GM12878 (cell line): Measurements from ENCODE around the gene CD300H. TPM values are rescaled to one million over a fixed set of nuclear protein-coding genes. Genes with fewer than 3 reads are reported as not detected.

Experiments used
- ATAC-seq: fragments of 200-7000 bp; cut with Tn5 transposase; 3 replicates; pipeline ENCODE4 v1.9.1; 2020; ENCODE audit warnings: mild to moderate bottlenecking, moderate library complexity
- BruUV-seq: library from RNA; stranded (reverse); fragments of 400-500 nt; replicated peaks from 2 replicates; lab custom pipeline; 2021; lab: Mats Ljungman, UMichigan
- CTCF ChIA-PET: fragments of 300-600 bp; sonication (Branson Sonifier 250); formaldehyde crosslinking; extraction: SDS; loops from one replicate; lab custom pipeline; 2021; ENCODE audit warnings: inconsistent platforms; lab: Yijun Ruan, JAX
- POLR2A ChIA-PET: fragments of 350-600 bp; formaldehyde crosslinking; extraction: SDS; loops from one replicate; lab custom pipeline; 2021; ENCODE audit warnings: inconsistent platforms; lab: Charles Lee
- RAD21 ChIA-PET: fragments of 300-600 bp; sonication (Branson Sonifier 250); formaldehyde crosslinking; loops from one replicate; lab custom pipeline; 2023; ENCODE audit warnings: antibody characterized with exemption; ENCODE audit not compliant: unreplicated experiment; lab: Charles Lee
- SMC1A ChIA-PET: fragments of 300-600 bp; sonication (Branson Sonifier 250); formaldehyde crosslinking; loops from one replicate; lab custom pipeline; 2023; ENCODE audit not compliant: unreplicated experiment, uncharacterized antibody; lab: Charles Lee
- DNase-seq: peaks from one replicate; pipeline ENCODE4 v3.0.0-alpha.2; 2011; ENCODE audit warnings: low read depth, low spot score
- FAIRE-seq: peaks from 3 replicates; lab custom pipeline; 2011; peaks lifted over from hg19 to GRCh38; lab: Jason Lieb, UNC
- H2AFZ ChIP-seq: 2 replicates; pipeline ENCODE4 v1.6.0; 2011; ENCODE audit warnings: low read depth, low read length, control low read depth; ENCODE audit not compliant: control insufficient read depth
- H3K27ac ChIP-seq: 2 replicates; pipeline ENCODE4 v1.5.1; 2011; ENCODE audit warnings: control low read depth; ENCODE audit not compliant: control insufficient read depth, insufficient read depth
- H3K27me3 ChIP-seq, 2 experiments: replicated peaks in 1 of 2; 2 replicates each; pipeline versions ENCODE4 v1.6.0 to v1.6.1; 2011; ENCODE audit warnings: low read length in 1 of 2; ENCODE audit not compliant: control insufficient read depth in 2 of 2, insufficient read depth in 2 of 2
- H3K36me3 ChIP-seq, 2 experiments: 2 replicates each; pipeline ENCODE4 v1.5.1; 2011; ENCODE audit warnings: low read length in 1 of 2; ENCODE audit not compliant: control insufficient read depth in 2 of 2, insufficient read depth in 2 of 2
- H3K4me1 ChIP-seq: 2 replicates; pipeline ENCODE4 v1.6.1; 2011; ENCODE audit warnings: mild to moderate bottlenecking, low read length, moderate library complexity, mixed read lengths; ENCODE audit not compliant: control insufficient read depth, insufficient read depth
- H3K4me2 ChIP-seq: 2 replicates; pipeline ENCODE4 v1.6.0; 2011; ENCODE audit warnings: control low read depth; ENCODE audit not compliant: control insufficient read depth, insufficient read depth
- H3K4me3 ChIP-seq: fragments of 200-600 bp; sonication (generic); 2 replicates; pipeline ENCODE4 v1.5.1; 2016
- H3K79me2 ChIP-seq: 2 replicates; pipeline ENCODE4 v1.6.0; 2011; ENCODE audit warnings: low read length; ENCODE audit not compliant: control insufficient read depth, insufficient read depth
- H3K9ac ChIP-seq: 2 replicates; pipeline ENCODE4 v1.8.0; 2011; ENCODE audit warnings: low read length, control low read depth, mixed read lengths; ENCODE audit not compliant: control insufficient read depth, insufficient read depth
- H3K9me3 ChIP-seq: replicated peaks from 3 replicates; pipeline ENCODE4 v1.5.1; 2011; ENCODE audit warnings: mild to moderate bottlenecking, low read length; ENCODE audit not compliant: control insufficient read depth, insufficient read depth
- H4K20me1 ChIP-seq: 2 replicates; pipeline ENCODE4 v1.6.0; 2011; ENCODE audit not compliant: control insufficient read depth, insufficient read depth
- BCL11A ChIP-seq: IDR thresholded peaks from 2 replicates; pipeline ENCODE4 v1.6.1; 2011; ENCODE audit warnings: low read depth, low read length
- CHD4 ChIP-seq: fragments of 200-600 bp; sonication (generic); IDR thresholded peaks from 2 replicates; pipeline ENCODE4 v1.6.1; 2016; ENCODE audit warnings: mild to moderate bottlenecking
- HDAC6 ChIP-seq: fragments of 200-600 bp; sonication (generic); IDR thresholded peaks from one replicate; pipeline ENCODE4 v1.8.0; 2017; ENCODE audit warnings: antibody characterized with exemption; ENCODE audit not compliant: unreplicated experiment
- KAT2A ChIP-seq: conservative IDR thresholded peaks from 2 replicates; pipeline ENCODE4 v1.6.1; 2011; ENCODE audit warnings: low read depth, low read length; ENCODE audit not compliant: control insufficient read depth
- PAX5 ChIP-seq: IDR thresholded peaks from 2 replicates; pipeline ENCODE4 v1.6.1; 2011; ENCODE audit warnings: low read depth, low read length, borderline replicate concordance
- SREBF2 ChIP-seq: IDR thresholded peaks from 2 replicates; pipeline ENCODE4 v1.6.1; 2012; ENCODE audit warnings: mild to moderate bottlenecking, low read length
- TCF7 ChIP-seq: IDR thresholded peaks from 2 replicates; pipeline ENCODE4 v1.6.1; 2014; ENCODE audit warnings: antibody characterized with exemption, borderline replicate concordance
- WGBS: methylation state at CpG from one replicate; pipeline ENCODE4 v1.1.6; 2016; ENCODE audit warnings: low lambda C conversion rate; ENCODE audit not compliant: insufficient replicate concordance, insufficient coverage; ENCODE audit errors: missing lambda C conversion rate; 5-methylcytosine and 5-hydroxymethylcytosine counted together
- in situ Hi-C: fragments of 300-500 bp; cut with MboI; formaldehyde crosslinking; loops from 9 replicates; pipeline ENCODE4 v1.14.3; 2018; ENCODE audit warnings: mixed read lengths
- intact Hi-C: fragments of 100-400 bp; cut with micrococcal nuclease; formaldehyde crosslinking; loops from one replicate; pipeline ENCODE4 v1.14.2; 2022; ENCODE audit not compliant: unreplicated experiment
- polyA plus RNA-seq, 11 experiments: library from polyadenylated mRNA; depleted of rRNA in 4 of 11; unstranded in 6 of 11; stranded (reverse) in 5 of 11; fragments of >200 nt; fragmentation: Nextera tagmentation in 4 of 11; fragmentation: Illumina TruSeq in 1 of 11; extraction: Ambion mirVana in 4 of 11; extraction: Trizol in 1 of 11; gene quantifications; 1 replicate in 1 of 11; 2 replicates in 10 of 11; pipeline versions ENCODE4 v1.2.1 to v1.2.3, GENCODE V29; 2011 to 2016; ENCODE audit warnings: inconsistent platforms in 2 of 11, missing spikeins in 2 of 11, low read depth in 1 of 11
- total RNA-seq, 4 experiments: library from RNA; depleted of rRNA in 3 of 4; stranded (reverse); fragments of >200 nt in 3 of 4; fragmentation: Illumina TruSeq in 1 of 4; extraction: Trizol in 1 of 4; gene quantifications; 2 replicates each; pipeline versions ENCODE4 v1.2.1 to v1.2.3, GENCODE V29; 2013 to 2021
- TF ChIP-seq, protein P1 (sequence below): fragments of 150-350 bp; IDR thresholded peaks from 2 replicates; pipeline ENCODE4 v1.6.1; 2016; ENCODE audit warnings: low read depth, low read length

Gene CD300H
- total and polyA plus RNA-seq, 10 of the 15 experiments (the other 5 are each of a cell fraction or from before 2014, with no cell fraction given) = not detected

DNA sequence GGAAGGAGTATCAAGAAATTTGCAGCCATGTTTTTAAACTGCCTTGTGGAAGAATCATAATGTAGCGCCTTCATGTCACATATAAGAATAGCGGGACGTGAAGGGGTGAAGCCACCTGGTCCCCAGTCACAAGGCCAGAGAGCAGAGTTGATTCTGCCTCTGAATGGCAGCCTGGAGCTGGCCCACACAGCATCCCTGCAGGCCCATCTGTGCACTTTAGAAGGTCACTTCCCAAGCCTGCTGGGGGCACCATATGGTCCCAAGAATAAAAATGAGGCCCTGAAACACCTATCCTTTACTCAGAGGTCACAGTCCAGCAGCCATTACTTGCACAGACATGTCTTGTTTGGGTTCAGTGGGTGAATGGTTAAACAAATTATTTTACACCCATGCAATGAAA is 41.2 kb upstream of the CD300H start:
- Histone ChIP-seq H3K27me3 (peaks cover 2 to 3% of the 10 kb centered on the region in 2 experiments; a peak in 2 of 4 replicates), H2AFZ (no peak overlapping the region), H3K4me2 (no peak overlapping the region), H3K9me3 (no peaks in the 10 kb centered on the region; the same call in 2 of the 3 replicates), H3K27ac (no peak overlapping the region), H3K36me3 (no peaks in the 10 kb centered on the region), H3K79me2 (no peaks in the 10 kb centered on the region), H4K20me1 (no peaks in the 10 kb centered on the region; the same call in 1 of the 2 replicates), H3K4me1 (peaks cover 8% of the 10 kb centered on the region), H3K4me3 (no peak overlapping the region), H3K9ac (no peak overlapping the region)
- ChIA-PET CTCF (interaction anchor here (2.9 kb wide), 1 partner anchor 49 kb away, joined by 7 read pairs; no protein-coding TSS in a partner anchor), POLR2A (no interaction called here), SMC1A (no interaction called here), RAD21 (no interaction called here)
- no TSS peak for BruUV-seq
- DNase-seq (no peak), ATAC-seq (no peak), FAIRE-seq (no peak)
- WGBS = 38% methylated on average over 3 of the region's 3 CpGs
- in situ Hi-C loops = no loop called here
- intact Hi-C loops = no loop called here
- TF ChIP-seq CHD4 = no peak
- no peak for TF ChIP-seq BCL11A
- no peak for TF ChIP-seq SREBF2
- TF ChIP-seq KAT2A = no peak
- TF ChIP-seq TCF7 = no peak
- no peak for TF ChIP-seq HDAC6
- TF ChIP-seq PAX5 = no peak

DNA sequence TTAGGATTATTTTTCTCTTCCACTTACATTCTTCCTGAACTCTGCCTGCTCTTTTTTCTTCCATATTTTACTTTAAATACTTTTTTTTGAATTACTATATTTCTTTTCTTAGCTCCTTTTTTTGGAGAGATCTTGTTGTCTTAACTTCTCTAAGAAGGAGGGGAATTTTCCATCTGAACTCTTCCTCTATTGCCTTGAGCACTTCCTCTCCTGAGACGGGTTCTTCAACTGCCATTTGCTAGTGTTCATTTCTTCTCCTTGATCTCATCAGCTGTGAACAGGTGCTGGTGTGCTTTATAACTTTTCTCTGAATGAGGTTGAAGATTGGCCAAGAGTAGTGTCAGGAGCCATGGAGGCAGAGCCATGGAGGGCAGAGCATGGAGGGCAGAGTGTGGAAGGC is 39.9 kb upstream of the CD300H start:
- intact Hi-C loops = no loop called here
- BruUV-seq = no TSS peak
- Histone ChIP-seq H4K20me1 (no peaks in the 10 kb centered on the region; the same call in none of the 2 replicates), H2AFZ (no peak overlapping the region), H3K9ac (no peak overlapping the region), H3K79me2 (no peaks in the 10 kb centered on the region), H3K36me3 (no peaks in the 10 kb centered on the region), H3K9me3 (no peaks in the 10 kb centered on the region; the same call in 2 of the 3 replicates), H3K27me3 (peaks cover 2 to 3% of the 10 kb centered on the region in 2 experiments; a peak in 3 of 4 replicates), H3K4me3 (no peak overlapping the region), H3K27ac (no peak overlapping the region), H3K4me1 (peaks cover under 1% of the 10 kb centered on the region; the same call in 1 of the 2 replicates), H3K4me2 (no peak overlapping the region)
- ChIA-PET SMC1A (interaction anchor here (1.6 kb wide), 1 partner anchor 25 kb away, joined by 3 read pairs; no protein-coding TSS in a partner anchor), CTCF (interaction anchor here (0.7 to 0.9 kb wide), 2 partner anchors 33 to 40 kb away, joined by 3 read pairs; no protein-coding TSS in a partner anchor), RAD21 (no interaction called here), POLR2A (no interaction called here)
- DNase-seq = no peak
- no peak for ATAC-seq
- no peak for FAIRE-seq
- in situ Hi-C loops = no loop called here
- TF ChIP-seq, protein P1, sequence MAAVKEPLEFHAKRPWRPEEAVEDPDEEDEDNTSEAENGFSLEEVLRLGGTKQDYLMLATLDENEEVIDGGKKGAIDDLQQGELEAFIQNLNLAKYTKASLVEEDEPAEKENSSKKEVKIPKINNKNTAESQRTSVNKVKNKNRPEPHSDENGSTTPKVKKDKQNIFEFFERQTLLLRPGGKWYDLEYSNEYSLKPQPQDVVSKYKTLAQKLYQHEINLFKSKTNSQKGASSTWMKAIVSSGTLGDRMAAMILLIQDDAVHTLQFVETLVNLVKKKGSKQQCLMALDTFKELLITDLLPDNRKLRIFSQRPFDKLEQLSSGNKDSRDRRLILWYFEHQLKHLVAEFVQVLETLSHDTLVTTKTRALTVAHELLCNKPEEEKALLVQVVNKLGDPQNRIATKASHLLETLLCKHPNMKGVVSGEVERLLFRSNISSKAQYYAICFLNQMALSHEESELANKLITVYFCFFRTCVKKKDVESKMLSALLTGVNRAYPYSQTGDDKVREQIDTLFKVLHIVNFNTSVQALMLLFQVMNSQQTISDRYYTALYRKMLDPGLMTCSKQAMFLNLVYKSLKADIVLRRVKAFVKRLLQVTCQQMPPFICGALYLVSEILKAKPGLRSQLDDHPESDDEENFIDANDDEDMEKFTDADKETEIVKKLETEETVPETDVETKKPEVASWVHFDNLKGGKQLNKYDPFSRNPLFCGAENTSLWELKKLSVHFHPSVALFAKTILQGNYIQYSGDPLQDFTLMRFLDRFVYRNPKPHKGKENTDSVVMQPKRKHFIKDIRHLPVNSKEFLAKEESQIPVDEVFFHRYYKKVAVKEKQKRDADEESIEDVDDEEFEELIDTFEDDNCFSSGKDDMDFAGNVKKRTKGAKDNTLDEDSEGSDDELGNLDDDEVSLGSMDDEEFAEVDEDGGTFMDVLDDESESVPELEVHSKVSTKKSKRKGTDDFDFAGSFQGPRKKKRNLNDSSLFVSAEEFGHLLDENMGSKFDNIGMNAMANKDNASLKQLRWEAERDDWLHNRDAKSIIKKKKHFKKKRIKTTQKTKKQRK = no peak
- 0% methylated on average over 1 of the region's 1 CpG for WGBS
